Retinal pigment epithelial cell (primary cell): ENCODE measurements around the gene ZNF862.

Source experiments
- DNase-seq: peaks from one replicate; pipeline ENCODE4 v3.0.0-alpha.2; 2010; ENCODE audit warnings: low read depth
- H3K4me3 ChIP-seq: 2 replicates; pipeline ENCODE4 v1.5.1; 2011; ENCODE audit warnings: mild to moderate bottlenecking, low read length, control low read depth, moderate library complexity
- TF ChIP-seq, protein P1 (sequence below): conservative IDR thresholded peaks from 2 replicates; pipeline ENCODE4 v1.5.1; 2011; ENCODE audit warnings: low read depth, low read length, control low read depth, inconsistent platforms

The ZNF862 gene

DNA sequence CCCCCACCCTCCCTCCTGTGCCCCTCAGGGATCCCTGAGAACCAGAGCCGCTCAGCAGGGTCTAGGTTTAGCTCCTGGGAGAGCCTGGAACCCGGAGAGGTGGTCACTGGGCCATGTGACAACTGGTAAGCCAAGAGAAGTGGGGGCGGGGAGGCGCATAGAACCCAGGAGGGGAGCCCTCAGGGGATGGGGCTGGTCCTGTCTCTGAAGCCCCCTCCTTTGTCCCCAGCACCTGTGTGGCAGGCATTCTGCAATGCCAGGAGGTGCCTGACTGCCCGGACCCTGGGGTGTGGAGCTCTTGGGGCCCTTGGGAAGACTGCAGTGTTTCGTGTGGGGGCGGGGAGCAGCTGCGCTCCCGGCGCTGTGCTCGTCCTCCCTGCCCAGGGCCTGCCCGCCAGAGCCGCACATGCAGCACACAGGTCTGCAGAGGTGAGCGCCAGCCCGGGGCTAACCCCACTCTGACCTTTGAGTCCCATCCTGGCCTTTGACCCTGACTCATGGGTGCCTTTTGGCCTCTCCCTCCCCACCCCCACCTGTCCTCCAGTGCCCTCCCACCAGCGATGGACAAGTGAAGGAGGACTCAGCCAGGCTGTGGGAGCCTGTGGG, 22.4 kb upstream of the ZNF862 start:
- TF ChIP-seq, protein P1, sequence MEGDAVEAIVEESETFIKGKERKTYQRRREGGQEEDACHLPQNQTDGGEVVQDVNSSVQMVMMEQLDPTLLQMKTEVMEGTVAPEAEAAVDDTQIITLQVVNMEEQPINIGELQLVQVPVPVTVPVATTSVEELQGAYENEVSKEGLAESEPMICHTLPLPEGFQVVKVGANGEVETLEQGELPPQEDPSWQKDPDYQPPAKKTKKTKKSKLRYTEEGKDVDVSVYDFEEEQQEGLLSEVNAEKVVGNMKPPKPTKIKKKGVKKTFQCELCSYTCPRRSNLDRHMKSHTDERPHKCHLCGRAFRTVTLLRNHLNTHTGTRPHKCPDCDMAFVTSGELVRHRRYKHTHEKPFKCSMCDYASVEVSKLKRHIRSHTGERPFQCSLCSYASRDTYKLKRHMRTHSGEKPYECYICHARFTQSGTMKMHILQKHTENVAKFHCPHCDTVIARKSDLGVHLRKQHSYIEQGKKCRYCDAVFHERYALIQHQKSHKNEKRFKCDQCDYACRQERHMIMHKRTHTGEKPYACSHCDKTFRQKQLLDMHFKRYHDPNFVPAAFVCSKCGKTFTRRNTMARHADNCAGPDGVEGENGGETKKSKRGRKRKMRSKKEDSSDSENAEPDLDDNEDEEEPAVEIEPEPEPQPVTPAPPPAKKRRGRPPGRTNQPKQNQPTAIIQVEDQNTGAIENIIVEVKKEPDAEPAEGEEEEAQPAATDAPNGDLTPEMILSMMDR: no peak
- no peak for DNase-seq
- H3K4me3 ChIP-seq: no peak overlapping the region

DNA sequence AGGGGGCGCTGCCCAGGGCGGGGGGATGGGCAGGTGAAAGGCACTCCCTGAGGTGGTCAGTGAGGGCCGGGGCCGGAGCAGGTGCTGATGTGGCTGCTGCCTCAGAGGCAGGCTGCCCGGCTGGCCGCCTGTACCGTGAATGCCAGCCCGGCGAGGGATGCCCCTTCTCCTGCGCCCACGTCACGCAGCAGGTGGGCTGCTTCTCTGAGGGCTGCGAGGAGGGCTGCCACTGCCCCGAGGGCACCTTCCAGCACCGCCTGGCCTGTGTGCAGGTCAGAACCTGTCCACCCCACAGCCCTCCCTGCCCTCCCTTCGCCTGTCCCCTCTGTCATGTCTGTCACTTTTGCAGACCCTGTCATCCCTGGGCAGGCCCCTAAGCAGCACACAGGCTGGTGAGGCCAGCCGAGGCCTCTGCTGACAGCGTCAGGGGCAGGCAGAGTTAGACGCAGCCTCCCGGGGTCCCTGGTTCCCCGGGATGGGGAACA, 21.9 kb upstream of the ZNF862 start:
- TF ChIP-seq, protein P1: no peak
- DNase-seq: no peak
- H3K4me3 ChIP-seq: no peak overlapping the region

DNA sequence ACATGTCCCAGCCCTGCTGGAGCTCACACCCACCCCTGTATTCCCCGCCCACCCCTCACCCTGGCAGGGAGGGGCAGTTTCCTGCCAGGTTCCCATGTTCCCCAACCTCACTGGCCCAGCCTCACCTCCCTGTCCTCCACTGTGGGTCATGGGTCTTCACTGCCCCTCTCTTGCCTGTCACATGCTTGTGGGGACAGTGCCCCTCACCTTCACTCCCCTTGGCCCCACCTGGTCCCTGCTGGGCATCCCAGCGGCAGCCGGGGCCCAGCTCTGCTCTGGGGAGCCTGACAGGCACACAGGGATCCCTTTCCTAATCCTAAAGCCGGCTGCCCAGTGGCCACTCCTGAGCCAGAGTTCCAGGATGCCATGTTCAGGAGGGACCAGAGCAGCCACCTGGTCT, 21.4 kb upstream of the ZNF862 start:
- no peak overlapping the region for H3K4me3 ChIP-seq
- DNase-seq: no peak
- TF ChIP-seq, protein P1: no peak

DNA sequence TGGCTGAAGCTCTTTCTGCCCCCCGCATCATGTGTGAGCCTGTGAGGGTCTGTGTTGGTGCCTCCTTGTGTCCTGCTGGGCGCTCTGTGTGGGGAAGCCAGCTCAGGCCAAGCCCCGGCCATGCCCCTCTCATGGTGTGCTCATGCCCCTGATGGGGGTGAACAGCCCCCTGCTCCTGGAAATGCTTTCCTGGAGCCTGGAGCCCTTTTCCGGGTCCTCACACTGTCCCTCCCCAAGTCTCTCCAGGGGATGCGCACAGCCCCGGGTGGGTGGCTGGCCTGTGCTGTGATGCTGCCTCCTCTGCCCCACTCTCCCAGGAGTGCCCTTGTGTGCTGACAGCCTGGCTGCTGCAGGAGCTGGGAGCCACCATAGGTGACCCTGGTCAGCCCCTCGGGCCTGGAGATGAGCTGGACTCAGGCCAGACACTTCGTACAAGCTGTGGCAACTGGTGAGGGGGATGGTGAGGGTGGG, 20.8 kb upstream of the ZNF862 start:
- no peak for DNase-seq
- H3K4me3 ChIP-seq: no peak overlapping the region
- TF ChIP-seq, protein P1: no peak

DNA sequence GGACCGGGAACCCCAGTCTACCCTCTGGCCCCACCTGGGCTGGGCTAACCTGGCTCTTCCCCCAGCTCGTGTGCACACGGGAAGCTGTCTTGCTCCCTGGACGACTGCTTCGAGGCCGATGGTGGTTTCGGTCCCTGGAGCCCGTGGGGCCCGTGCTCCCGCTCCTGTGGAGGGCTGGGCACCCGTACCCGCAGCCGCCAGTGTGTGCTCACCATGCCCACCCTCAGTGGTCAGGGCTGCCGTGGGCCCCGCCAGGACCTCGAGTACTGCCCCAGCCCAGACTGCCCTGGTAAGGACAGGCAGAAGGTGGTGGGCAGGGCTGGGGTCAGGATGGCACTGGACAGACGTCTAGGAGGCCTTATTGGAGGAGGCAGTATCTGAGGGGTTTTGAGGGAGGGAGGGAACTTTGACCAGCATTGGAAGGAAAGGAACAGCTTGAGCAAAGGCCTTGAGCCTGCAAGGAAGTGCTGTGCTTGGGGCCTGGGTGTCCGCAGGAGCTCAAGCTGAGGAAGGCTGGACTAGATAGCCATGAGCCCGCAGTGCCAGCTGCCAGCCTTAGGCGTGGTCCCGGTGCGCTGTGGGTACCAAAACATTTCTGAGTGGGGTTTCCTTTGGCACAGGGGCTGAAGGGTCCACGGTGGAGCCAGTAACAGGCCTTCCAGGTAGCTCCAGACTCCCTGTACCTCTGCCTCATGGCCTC, 20.2 kb upstream of the ZNF862 start:
- TF ChIP-seq, protein P1: no peak
- no peak overlapping the region for H3K4me3 ChIP-seq
- no peak for DNase-seq

DNA sequence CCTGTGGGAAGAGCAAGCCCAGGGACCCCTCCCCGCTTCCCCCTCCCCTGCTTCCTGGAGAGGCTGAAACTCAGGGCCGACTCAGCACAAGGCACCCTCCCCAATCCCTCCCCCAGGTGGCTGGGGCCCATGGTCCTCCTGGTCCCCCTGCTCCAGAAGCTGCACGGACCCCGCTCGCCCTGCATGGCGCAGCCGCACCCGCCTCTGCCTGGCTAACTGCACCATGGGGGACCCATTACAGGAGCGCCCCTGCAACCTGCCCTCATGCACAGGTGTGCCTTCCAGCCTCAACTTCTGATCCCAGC, 19.7 kb upstream of the ZNF862 start:
- no peak for DNase-seq
- TF ChIP-seq, protein P1: no peak
- no peak overlapping the region for H3K4me3 ChIP-seq

DNA sequence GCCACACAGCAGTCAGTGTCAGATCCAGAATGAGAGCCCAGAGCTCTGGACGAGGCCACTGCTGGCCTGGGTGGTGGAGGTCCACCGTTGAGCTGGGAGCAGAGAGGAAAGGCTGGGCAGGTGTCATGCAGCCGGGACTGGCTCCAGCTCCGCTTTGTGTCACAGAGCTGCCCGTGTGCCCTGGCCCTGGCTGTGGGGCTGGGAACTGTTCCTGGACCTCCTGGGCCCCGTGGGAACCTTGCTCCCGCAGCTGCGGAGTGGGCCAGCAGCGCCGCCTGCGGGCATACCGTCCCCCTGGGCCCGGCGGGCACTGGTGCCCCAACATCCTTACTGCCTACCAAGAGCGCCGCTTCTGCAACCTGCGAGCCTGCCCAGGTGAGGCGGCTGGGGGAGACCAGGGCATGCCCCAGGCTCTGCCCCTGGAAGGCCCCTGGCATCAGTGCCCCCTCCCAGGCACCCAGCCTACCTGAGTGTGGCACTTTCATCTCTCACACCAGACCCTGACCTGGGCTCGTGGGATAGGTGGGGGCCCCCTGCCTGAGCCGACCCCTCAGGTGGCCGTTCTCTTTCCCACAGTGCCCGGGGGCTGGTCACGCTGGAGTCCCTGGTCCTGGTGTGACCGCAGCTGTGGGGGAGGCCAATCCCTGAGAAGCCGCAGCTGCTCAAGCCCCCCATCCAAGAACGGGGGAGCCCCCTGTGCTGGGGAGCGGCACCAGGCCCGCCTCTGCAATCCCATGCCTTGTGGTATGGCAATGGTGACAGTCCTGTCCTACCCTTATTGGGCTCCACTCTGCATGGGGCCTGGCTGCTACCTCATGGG, 18.8 kb upstream of the ZNF862 start:
- no peak for DNase-seq
- TF ChIP-seq, protein P1: no peak
- no peak overlapping the region for H3K4me3 ChIP-seq
